Pancreas (tissue), 10 donors: Measurements from ENCODE around the gene SH2D5. TPM values are rescaled to one million over a fixed set of nuclear protein-coding genes. Genes with fewer than 3 reads are reported as not detected.

ENCODE experiments used
- ATAC-seq, 4 donors: fragments of 200-7000 bp; cut with Tn5 transposase; one replicate each; pipeline versions ENCODE4 v1.8.0 to v1.9.1; 2020; ENCODE audit warnings: mild to moderate bottlenecking in 4 of 4, moderate library complexity in 4 of 4
- DNase-seq, 6 donors: peaks; one replicate each; pipeline ENCODE4 v3.0.0-alpha.2; 2020
- FAIRE-seq: peaks from 2 replicates; lab custom pipeline; 2012; peaks lifted over from hg19 to GRCh38; lab: Jason Lieb, UNC
- H3K27ac ChIP-seq, 4 donors: fragments of 200-600 bp; sonication (generic); 1 replicate in 3 of 4; 2 replicates in 1 of 4; pipeline versions ENCODE4 v1.5.0 to v1.8.0; 2020
- H3K27me3 ChIP-seq, 4 donors: fragments of 200-600 bp; one replicate each; pipeline ENCODE4 v1.8.0; 2021
- H3K36me3 ChIP-seq, 3 donors: fragments of 200-600 bp; sonication (generic) in 1 of 3; one replicate each; pipeline versions ENCODE4 v1.5.0 to v1.8.0; 2020 to 2021
- H3K4me1 ChIP-seq, 3 donors: fragments of 200-600 bp; one replicate each; pipeline ENCODE4 v1.8.0; 2021
- H3K4me3 ChIP-seq, 4 donors: fragments of 200-600 bp; sonication (generic) in 2 of 4; one replicate each; pipeline versions ENCODE4 v1.5.0 to v1.8.0; 2020 to 2021
- H3K9me3 ChIP-seq, 4 donors: fragments of 200-600 bp; one replicate each; pipeline ENCODE4 v1.8.0; 2021
- WGBS, 2 donors: extraction: QIAGEN DNeasy Blood & Tissue Kit; methylation state at CpG; one replicate each; pipeline ENCODE4 v1.1.7; 2013; 5-methylcytosine and 5-hydroxymethylcytosine counted together
- intact Hi-C, 3 donors: fragments of 100-400 bp; cut with DNase I; formaldehyde crosslinking; loops; one replicate each; pipeline versions ENCODE4 v1.11.1 to v1.14.2; 2022
- polyA plus RNA-seq, 2 donors: library from polyadenylated mRNA; stranded (reverse); fragments of 200-250 nt; gene quantifications; one replicate each; pipeline ENCODE4 v1.2.3, GENCODE V29; 2013
- total RNA-seq, 6 donors: library from RNA; stranded (reverse); fragmentation: NEBNext Ultra II Directional in 4 of 6; extraction: Animal tissue kit (Norgen Biotek cat#: 25700) in 4 of 6; gene quantifications; one replicate each; pipeline versions ENCODE4 v1.2.1 to v1.2.4, GENCODE V29; 2021 to 2023
- TF ChIP-seq, protein P1 (sequence below), 4 donors: fragments of 200-600 bp; sonication (generic) in 3 of 4; IDR thresholded peaks; one replicate each; pipeline versions ENCODE4 v1.5.0 to v1.8.0; 2021; ENCODE audit warnings: antibody characterized with exemption in 4 of 4
- donor health status: healthy with polysubstance abuse.
- donor health status: DM: no; HTN: no; CAD: no; lungs with moderate emphysema.
- donor health status: DM: no; HTN: no; CAD: no.
- donor health status: control.
- donor health status: control.
- donor health status: Bipolar disorder and iron deficiency.
- donor health status: DM: yes; HTN: yes; CAD: no.
- donor health status: DM: no; HTN: no; CAD: no.
- donor health status: DM: no; HTN: no; CAD: no.
- donor health status: DM: yes; HTN: yes; CAD: no.

The SH2D5 gene
- total and polyA plus RNA-seq, 8 donors: 0.05 to 0.27 (median 0.09) TPM; not detected in 5

GRCh38 chr1:20729155-20729931, 3.2 kb downstream of the SH2D5 start:
- ATAC-seq (no peak), FAIRE-seq (no peak), DNase-seq (peak in 1 of 6 donors; percentile 7)
- Histone ChIP-seq H3K4me3 (no peak overlapping the region), H3K4me1 (peaks cover 4 to 9% (median 8%) of the 10 kb centered on the region in 3 donors), H3K36me3 (no peaks in the 10 kb centered on the region), H3K9me3 (no peaks in the 10 kb centered on the region), H3K27ac (no peak overlapping the region), H3K27me3 (no peaks in the 10 kb centered on the region)
- TF ChIP-seq, protein P1, sequence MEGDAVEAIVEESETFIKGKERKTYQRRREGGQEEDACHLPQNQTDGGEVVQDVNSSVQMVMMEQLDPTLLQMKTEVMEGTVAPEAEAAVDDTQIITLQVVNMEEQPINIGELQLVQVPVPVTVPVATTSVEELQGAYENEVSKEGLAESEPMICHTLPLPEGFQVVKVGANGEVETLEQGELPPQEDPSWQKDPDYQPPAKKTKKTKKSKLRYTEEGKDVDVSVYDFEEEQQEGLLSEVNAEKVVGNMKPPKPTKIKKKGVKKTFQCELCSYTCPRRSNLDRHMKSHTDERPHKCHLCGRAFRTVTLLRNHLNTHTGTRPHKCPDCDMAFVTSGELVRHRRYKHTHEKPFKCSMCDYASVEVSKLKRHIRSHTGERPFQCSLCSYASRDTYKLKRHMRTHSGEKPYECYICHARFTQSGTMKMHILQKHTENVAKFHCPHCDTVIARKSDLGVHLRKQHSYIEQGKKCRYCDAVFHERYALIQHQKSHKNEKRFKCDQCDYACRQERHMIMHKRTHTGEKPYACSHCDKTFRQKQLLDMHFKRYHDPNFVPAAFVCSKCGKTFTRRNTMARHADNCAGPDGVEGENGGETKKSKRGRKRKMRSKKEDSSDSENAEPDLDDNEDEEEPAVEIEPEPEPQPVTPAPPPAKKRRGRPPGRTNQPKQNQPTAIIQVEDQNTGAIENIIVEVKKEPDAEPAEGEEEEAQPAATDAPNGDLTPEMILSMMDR (IDR thresholded peaks at IDR 0.05): no peak
- 40% methylated on average over 14 of the region's 14 CpGs for WGBS, 2 donors
- intact Hi-C loops: no loop called here

- no peak overlapping the region for H3K4me3 ChIP-seq
- DNase-seq (peak in 2 of 6 donors; percentile 4 to 47), FAIRE-seq (no peak), ATAC-seq (no peak)
- intact Hi-C loops: no loop called here
- WGBS, 2 donors: 56 to 64% methylated on average over 9 of the region's 9 CpGs
- no peaks in the 10 kb centered on the region for H3K36me3 ChIP-seq
- H3K27ac ChIP-seq: no peak overlapping the region
- H3K4me1 ChIP-seq: peaks cover 4 to 9% (median 8%) of the 10 kb centered on the region in 3 donors
- no peaks in the 10 kb centered on the region for H3K9me3 ChIP-seq
- TF ChIP-seq, protein P1 (IDR thresholded peaks at IDR 0.05): no peak
- H3K27me3 ChIP-seq: no peaks in the 10 kb centered on the region
These were observed 3.9 kb downstream of the SH2D5 start for GRCh38 chr1:20728371-20729154.

DNA sequence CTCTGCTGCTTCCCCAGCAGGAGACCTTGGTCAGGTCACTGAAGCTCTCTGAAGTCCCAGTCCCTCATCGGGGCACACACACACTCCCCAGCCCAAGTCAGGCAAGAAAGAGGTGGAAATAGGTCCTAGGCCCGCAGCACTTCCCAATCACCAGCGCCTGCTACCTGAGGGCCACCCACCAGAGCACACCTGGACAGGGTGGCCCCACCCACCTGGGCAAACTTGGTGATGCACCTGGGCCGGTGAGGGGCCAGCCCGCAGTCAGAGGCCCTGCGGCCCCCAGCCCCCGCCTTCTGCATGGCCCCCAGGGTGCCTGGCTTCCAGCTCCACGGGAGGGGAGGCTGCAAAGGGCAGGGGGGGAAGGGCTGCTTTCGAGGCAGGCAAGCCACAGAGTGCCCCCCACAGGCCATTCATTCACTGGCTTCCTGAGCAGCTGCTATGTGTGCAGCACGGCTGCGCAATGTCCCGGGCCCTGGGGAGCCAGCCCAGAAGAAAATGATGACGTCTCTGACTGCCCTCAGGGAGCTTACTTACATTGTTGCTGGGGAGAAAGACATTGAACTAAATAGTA, 4.7 kb downstream of the SH2D5 start:
- no peaks in the 10 kb centered on the region for H3K27me3 ChIP-seq
- 52 to 58% methylated on average over 13 of the region's 13 CpGs for WGBS, 2 donors
- ATAC-seq: no peak
- no peak overlapping the region for H3K4me3 ChIP-seq
- H3K36me3 ChIP-seq: no peaks in the 10 kb centered on the region
- FAIRE-seq: no peak
- DNase-seq: peak in 1 of 6 donors; percentile 45
- H3K4me1 ChIP-seq: peaks cover 4 to 8% (median 4%) of the 10 kb centered on the region in 3 donors
- no peaks in the 10 kb centered on the region for H3K9me3 ChIP-seq
- TF ChIP-seq, protein P1 (IDR thresholded peaks at IDR 0.05): no peak
- H3K27ac ChIP-seq: no peak overlapping the region
- intact Hi-C loops: no loop called here

- no peak overlapping the region for H3K4me3 ChIP-seq
- ATAC-seq: no peak
- no peaks in the 10 kb centered on the region for H3K36me3 ChIP-seq
- no peaks in the 10 kb centered on the region for H3K27me3 ChIP-seq
- no peak for FAIRE-seq
- intact Hi-C loops: no loop called here
- H3K4me1 ChIP-seq: peaks cover 0 to 1% (median 0%) of the 10 kb centered on the region in 3 donors
- TF ChIP-seq, protein P1 (IDR thresholded peaks at IDR 0.05): no peak
- WGBS, 2 donors: 89 to 95% methylated on average over 17 of the region's 17 CpGs
- H3K9me3 ChIP-seq: no peaks in the 10 kb centered on the region
- H3K27ac ChIP-seq: no peak overlapping the region
- DNase-seq: peak in 1 of 6 donors; percentile 54
These were observed 5.4 kb downstream of the SH2D5 start for GRCh38 chr1:20726932-20727745.
